H7 (cell line): ENCODE data around the gene PCSK9. TPM values are rescaled to one million over a fixed set of nuclear protein-coding genes. Genes with fewer than 3 reads are reported as not detected.
"Not testable (repeated sequence)": the region's sequence is repeated elsewhere in the genome, so short reads cannot be mapped to it uniquely, and the experiment has no call there.

ENCODE experiments used
- DNase-seq: peaks from one replicate; pipeline ENCODE4 v3.0.0; 2012
- H3K27me3 ChIP-seq: 2 replicates; pipeline ENCODE4 v1.6.0; 2011; ENCODE audit warnings: mild to moderate bottlenecking, low read length; ENCODE audit not compliant: control insufficient read depth, insufficient read depth
- H3K36me3 ChIP-seq: replicated peaks from 2 replicates; pipeline ENCODE4 v1.5.1; 2011; ENCODE audit warnings: low read length; ENCODE audit not compliant: control insufficient read depth, insufficient read depth
- H3K4me3 ChIP-seq: 2 replicates; pipeline ENCODE4 v1.5.1; 2011; ENCODE audit warnings: low read depth, mild to moderate bottlenecking, control low read depth, low read length, moderate library complexity; ENCODE audit not compliant: insufficient read depth
- total RNA-seq: library from RNA; depleted of rRNA; stranded (reverse); fragments of >200 nt; shearing (Covaris generic); gene quantifications from 2 replicates; pipeline ENCODE4 v1.2.3, GENCODE V29; 2014; rRNA removed

The PCSK9 gene
- total RNA-seq, 1 experiment from 2014 or later = 103 TPM

GRCh38 chr1:55081905-55082296 lies 42.6 kb downstream of the PCSK9 start:
- Histone ChIP-seq H3K36me3 (peaks cover 11% of the 10 kb centered on the region), H3K4me3 (no peak overlapping the region), H3K27me3 (no peaks in the 10 kb centered on the region)
- DNase-seq = no peak

- Histone ChIP-seq H3K36me3 (peaks cover 13% of the 10 kb centered on the region), H3K27me3 (no peaks in the 10 kb centered on the region), H3K4me3 (no peak overlapping the region)
- DNase-seq = no peak
Observed at GRCh38 chr1:55084257-55084656, 44.9 kb downstream of the PCSK9 start.

- DNase-seq = no peak
- H3K36me3 ChIP-seq = peaks cover 16% of the 10 kb centered on the region
- no peaks in the 10 kb centered on the region for H3K27me3 ChIP-seq
- no peak overlapping the region for H3K4me3 ChIP-seq
Observed at GRCh38 chr1:55087439-55087838, 48.1 kb downstream of the PCSK9 start.

GRCh38 chr1:55088413-55088812 lies 49.1 kb downstream of the PCSK9 start:
- Histone ChIP-seq H3K27me3 (no peaks in the 10 kb centered on the region), H3K4me3 (no peak overlapping the region), H3K36me3 (peaks cover 17% of the 10 kb centered on the region)
- DNase-seq = no peak

GRCh38 chr1:55089683-55090082 lies 50.3 kb downstream of the PCSK9 start:
- no peak for DNase-seq
- no peaks in the 10 kb centered on the region for H3K27me3 ChIP-seq
- H3K36me3 ChIP-seq = peaks cover 20% of the 10 kb centered on the region
- H3K4me3 ChIP-seq = no peak overlapping the region

GRCh38 chr1:55092475-55092874 lies 53.1 kb downstream of the PCSK9 start:
- Histone ChIP-seq H3K4me3 (no peak overlapping the region), H3K36me3 (peaks cover 19% of the 10 kb centered on the region), H3K27me3 (no peaks in the 10 kb centered on the region)
- no peak for DNase-seq

- no peak overlapping the region for H3K4me3 ChIP-seq
- no peaks in the 10 kb centered on the region for H3K27me3 ChIP-seq
- H3K36me3 ChIP-seq = peaks cover 15% of the 10 kb centered on the region
- DNase-seq = no peak
Observed at GRCh38 chr1:55095095-55095494, 55.7 kb downstream of the PCSK9 start.

GRCh38 chr1:55103891-55104290 lies 64.5 kb downstream of the PCSK9 start:
- H3K4me3 ChIP-seq = no peak overlapping the region
- H3K36me3 ChIP-seq = peaks cover 13% of the 10 kb centered on the region
- DNase-seq = no peak
- H3K27me3 ChIP-seq = no peaks in the 10 kb centered on the region

GRCh38 chr1:55107101-55107500 lies 67.8 kb downstream of the PCSK9 start:
- no peak overlapping the region for H3K4me3 ChIP-seq
- DNase-seq = no peak
- H3K36me3 ChIP-seq = peaks cover 12% of the 10 kb centered on the region
- H3K27me3 ChIP-seq = no peaks in the 10 kb centered on the region

- not testable (repeated sequence) for DNase-seq, H3K36me3 ChIP-seq, H3K4me3 ChIP-seq, H3K27me3 ChIP-seq
Observed at GRCh38 chr1:55109005-55109404, 69.7 kb downstream of the PCSK9 start.

Other genes with a start within 250 kb of the PCSK9 start
- 0.92 and 1.2 TPM in 2 replicates for gene TTC22, start 238.2 kb upstream of the PCSK9 start, total RNA-seq
- gene DHCR24, start 152.4 kb upstream of the PCSK9 start, total RNA-seq = 278 and 349 TPM in 2 replicates
- gene TMEM61, start 58.9 kb upstream of the PCSK9 start, total RNA-seq = 1.0 and 1.8 TPM in 2 replicates
- 0.30 and 0.62 TPM in 2 replicates for gene BSND, start 40.6 kb upstream of the PCSK9 start, total RNA-seq
- gene USP24, start 175.8 kb downstream of the PCSK9 start, total RNA-seq = 32.9 and 50.5 TPM in 2 replicates